GM12873 (cell line): ENCODE results near the gene SIGLEC7.

Source experiments
- TF ChIP-seq, protein P1 (sequence below): IDR thresholded peaks from 2 replicates; pipeline ENCODE4 v1.5.1; 2012; ENCODE audit warnings: low read depth, mild to moderate bottlenecking, moderate library complexity, low read length, control low read depth; ENCODE audit not compliant: insufficient read depth; ENCODE audit errors: missing control alignments

SIGLEC7 gene

DNA sequence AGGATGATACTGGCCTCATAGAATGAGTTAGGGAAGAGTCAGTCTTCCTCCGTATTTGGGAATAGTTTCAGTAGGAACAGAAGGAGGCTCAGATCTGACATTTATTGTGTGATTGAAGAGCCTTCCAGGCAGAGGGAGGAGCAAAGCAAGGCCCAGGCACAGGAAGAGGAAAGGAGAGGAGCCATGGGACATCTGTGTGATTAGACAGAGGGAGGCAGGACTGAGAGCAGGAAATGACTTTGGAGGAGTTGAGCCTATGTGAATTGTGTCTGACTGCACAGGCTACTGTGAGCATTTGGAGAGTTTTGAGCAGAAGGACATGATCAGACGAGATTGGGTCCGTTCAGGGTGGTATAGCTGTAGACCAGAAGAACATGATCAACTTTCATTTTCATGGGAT lies 8.5 kb downstream of the SIGLEC7 start:
- TF ChIP-seq, protein P1, sequence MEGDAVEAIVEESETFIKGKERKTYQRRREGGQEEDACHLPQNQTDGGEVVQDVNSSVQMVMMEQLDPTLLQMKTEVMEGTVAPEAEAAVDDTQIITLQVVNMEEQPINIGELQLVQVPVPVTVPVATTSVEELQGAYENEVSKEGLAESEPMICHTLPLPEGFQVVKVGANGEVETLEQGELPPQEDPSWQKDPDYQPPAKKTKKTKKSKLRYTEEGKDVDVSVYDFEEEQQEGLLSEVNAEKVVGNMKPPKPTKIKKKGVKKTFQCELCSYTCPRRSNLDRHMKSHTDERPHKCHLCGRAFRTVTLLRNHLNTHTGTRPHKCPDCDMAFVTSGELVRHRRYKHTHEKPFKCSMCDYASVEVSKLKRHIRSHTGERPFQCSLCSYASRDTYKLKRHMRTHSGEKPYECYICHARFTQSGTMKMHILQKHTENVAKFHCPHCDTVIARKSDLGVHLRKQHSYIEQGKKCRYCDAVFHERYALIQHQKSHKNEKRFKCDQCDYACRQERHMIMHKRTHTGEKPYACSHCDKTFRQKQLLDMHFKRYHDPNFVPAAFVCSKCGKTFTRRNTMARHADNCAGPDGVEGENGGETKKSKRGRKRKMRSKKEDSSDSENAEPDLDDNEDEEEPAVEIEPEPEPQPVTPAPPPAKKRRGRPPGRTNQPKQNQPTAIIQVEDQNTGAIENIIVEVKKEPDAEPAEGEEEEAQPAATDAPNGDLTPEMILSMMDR = no peak

DNA sequence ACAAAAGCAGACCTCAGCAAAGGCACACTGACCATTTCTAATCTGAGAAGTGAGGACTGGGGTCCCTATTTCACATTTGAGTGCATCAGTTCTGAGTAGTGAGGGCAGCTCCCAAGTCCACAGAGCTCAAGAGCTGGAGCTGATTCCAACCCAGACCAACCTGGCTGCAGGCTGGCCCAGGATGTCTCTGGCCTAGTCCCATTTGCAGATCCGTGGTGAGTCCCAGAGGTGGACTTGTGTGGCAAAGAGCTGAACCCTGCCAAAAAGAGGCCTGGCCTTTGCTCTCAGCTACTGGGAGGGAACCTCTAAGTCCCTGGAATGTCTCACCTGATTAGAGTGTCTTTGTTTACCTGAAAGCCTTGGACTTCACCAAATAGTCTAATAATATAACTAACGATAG lies 14.6 kb downstream of the SIGLEC7 start:
- TF ChIP-seq, protein P1 = no peak

DNA sequence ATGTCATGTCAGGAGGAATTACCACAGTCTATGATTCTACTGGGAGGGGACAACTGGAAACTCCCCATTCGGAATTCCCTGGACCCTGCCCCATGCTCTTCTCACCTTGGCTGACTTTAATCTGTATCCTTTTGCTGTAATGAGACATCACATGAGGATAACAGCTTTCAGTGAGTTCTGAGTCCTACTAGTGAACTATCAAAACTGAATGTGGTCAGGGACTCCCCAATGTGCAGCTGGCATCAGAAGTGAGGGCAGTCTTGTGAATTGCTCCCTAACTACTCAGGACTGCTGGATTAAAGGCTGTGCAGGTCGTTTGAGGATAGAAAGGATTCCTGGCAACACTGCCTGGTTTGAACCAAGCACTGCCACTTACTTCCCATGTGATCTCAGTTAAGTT lies 15.2 kb downstream of the SIGLEC7 start:
- TF ChIP-seq, protein P1 = no peak

DNA sequence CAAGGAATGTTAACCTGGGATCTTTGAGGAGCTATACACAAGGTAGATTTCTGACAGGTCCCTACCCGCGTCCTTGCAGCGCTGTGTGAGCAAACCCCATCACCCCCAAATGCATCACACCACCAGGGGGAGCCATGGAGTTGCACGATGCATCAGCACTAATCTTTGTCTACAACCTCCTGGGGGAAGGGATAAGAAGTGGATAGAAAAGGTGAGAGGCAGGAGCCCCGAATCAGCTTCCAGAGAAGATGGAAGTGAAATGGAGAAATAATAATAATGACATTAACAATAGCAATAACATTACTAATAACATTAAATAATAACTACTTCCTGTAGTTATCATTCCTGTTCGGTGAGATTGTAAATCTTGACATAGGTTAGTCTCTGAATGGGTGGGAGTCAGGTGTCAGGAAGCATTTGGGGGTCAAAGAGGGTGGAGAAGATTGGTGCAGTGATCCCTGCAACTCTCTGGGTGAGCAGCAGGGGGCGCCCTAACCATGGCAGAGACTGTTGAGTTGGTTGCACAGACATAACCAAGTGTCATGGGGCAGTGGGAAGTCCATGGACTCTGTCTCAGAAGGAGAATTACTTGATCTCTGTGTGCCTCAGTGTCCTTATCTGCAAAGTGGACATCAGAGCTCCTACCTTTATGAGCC lies 16.5 kb downstream of the SIGLEC7 start:
- TF ChIP-seq, protein P1 = peak; percentile 93

DNA sequence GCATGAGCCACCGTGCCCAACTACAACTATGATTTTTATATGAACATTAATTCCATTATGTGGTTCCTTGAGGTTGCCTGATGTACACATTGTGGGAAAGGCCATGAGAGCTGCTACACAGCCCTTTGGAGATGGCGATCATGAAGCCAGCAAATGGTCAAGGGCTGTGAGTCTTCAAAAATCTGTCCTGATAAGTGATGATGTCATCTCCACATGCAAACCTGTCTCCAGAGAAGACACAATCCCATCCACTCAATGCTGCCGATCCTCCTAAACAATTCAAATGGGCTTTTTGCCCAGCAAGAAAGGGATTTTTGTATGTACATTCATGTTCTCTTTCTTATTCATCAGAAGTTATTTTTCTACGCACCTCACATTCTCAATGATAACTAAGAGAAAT lies 17.6 kb downstream of the SIGLEC7 start:
- TF ChIP-seq, protein P1 = no peak

DNA sequence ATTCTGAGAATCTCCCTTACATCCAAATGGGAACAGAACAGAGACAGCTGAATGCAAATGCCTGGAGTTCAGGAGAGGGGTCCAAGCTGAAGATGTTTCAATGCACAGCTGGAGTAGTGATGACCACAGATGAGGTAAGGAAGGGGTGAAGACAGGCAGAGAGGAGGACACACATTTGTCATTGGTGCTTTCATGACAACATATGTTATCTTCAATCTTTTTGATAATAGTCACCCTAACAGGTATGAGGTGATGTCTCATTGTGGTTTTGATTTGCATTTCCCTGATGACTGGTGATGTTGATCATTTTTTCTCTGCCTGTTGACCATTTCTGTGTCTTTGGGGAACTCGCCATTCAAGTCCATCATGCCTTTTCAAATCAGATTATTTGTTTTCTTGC lies 19.2 kb downstream of the SIGLEC7 start:
- TF ChIP-seq, protein P1 = no peak

DNA sequence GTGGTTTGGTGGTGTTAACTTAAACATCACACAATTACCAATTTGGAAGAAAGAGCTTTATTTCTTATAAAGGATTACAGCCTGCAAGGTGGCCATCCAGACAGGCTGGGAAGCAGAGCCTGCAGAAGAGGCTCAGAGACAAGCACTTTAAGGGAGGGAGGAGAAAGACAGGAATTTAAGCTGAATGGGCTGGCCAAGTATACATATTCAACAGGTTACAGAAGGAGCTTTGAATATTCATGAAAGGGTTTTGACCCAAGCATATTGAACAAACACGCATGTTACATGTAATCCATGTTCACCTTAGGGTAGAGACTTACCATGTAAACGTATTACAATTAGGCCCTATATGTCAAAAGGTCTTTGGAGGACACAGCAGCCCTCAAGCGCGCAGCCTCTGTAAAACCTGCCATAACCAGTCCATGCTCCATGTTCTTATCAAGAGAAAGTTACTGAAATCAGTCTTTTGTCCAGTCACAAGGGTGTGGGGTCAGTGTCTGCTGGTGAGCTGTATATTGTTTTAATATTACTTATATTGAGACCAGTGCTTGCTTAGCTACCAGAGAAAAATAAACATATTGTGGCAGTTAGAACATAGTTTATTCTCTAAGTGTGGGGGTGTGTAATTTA lies 19.9 kb downstream of the SIGLEC7 start:
- TF ChIP-seq, protein P1 = no peak
